ENCODE measurements around the gene PPFIA1.

PPFIA1 gene

GRCh38 chr11:70298243-70298915, 27.9 kb downstream of the PPFIA1 start:
- DNase-seq = no peak

GRCh38 chr11:70299636-70300035, 29.1 kb downstream of the PPFIA1 start:
- DNase-seq = no peak

- no peak for DNase-seq
Measured at GRCh38 chr11:70301191-70301590, 30.7 kb downstream of the PPFIA1 start.

DNA sequence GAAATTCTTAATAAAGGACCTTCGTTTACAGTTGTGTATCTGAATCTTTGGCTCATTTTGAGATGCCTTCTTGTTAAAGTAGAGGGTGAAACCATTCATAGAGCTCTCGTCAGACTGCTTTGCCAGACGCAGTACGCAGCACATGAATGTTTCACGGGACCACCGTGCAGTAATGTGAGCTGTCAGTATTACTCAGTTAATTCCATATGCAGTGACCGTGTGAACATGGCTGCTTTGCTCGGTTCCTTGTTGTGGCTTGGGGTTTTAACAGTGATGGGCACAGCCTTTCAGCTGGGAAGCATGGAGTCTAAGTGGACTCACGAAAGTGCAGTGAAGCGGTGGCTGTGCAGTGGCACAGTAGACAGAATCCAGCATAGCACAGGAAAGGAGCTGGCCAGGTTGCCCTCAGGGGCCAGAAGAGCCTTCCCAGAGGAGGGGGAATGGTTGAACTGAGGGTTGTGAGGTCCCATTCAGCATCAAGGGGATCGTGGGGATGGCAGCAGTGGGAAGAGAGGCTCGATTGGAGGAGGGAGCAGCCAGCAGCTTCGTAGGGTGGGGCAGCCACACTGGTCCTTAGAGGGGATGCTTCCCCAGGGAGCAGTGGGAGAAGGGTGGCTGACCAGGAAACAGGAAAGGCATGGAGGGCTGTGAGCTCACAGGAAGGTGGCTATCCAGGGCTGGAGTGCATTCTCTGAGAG, 31.4 kb downstream of the PPFIA1 start:
- no peak for DNase-seq

DNA sequence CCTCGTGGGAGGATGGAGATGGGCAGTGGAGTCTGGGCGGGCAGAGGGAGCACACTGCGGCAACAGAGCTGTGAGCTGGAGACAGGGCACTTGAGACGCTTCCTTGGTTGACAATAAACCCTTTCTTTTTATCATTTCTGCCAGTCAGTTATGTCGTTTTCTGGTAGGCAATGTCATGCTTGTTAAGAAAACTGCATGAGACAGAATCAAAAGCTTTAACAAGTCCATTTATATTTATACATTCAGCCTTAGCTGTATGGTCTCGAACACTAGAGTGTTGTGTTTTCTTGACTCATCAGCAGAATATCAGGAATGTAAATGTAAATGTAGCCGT, 31.9 kb downstream of the PPFIA1 start:
- DNase-seq = no peak

- no peak for DNase-seq
Measured at GRCh38 chr11:70303070-70303469, 32.6 kb downstream of the PPFIA1 start.

- no peak for DNase-seq
Measured at GRCh38 chr11:70304208-70304603, 33.7 kb downstream of the PPFIA1 start.

GRCh38 chr11:70305501-70305900, 35.0 kb downstream of the PPFIA1 start:
- DNase-seq = no peak

- DNase-seq = no peak
Measured at GRCh38 chr11:70306586-70307033, 36.1 kb downstream of the PPFIA1 start.

- no peak for DNase-seq
Measured at GRCh38 chr11:70307176-70307575, 36.7 kb downstream of the PPFIA1 start.

DNA sequence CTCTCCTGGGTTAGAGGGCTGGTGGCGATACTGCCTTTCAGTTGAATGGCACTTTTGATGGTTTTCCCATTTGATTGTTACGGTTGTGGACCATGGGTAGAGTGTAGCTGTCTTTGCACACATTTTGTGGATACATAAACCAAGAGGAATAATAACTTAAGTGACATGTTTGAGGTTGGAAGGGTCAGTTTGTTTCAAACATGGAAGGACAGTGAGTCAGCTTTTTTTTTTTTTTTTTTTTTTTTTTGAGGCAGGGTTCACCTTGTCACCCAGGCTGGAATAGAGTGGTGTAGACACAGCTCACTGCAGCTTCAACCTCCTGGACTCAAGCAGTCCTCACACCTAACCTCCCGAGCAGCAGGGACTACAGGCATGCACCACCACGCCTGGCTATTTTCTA, 41.1 kb downstream of the PPFIA1 start:
- DNase-seq = no peak

DNA sequence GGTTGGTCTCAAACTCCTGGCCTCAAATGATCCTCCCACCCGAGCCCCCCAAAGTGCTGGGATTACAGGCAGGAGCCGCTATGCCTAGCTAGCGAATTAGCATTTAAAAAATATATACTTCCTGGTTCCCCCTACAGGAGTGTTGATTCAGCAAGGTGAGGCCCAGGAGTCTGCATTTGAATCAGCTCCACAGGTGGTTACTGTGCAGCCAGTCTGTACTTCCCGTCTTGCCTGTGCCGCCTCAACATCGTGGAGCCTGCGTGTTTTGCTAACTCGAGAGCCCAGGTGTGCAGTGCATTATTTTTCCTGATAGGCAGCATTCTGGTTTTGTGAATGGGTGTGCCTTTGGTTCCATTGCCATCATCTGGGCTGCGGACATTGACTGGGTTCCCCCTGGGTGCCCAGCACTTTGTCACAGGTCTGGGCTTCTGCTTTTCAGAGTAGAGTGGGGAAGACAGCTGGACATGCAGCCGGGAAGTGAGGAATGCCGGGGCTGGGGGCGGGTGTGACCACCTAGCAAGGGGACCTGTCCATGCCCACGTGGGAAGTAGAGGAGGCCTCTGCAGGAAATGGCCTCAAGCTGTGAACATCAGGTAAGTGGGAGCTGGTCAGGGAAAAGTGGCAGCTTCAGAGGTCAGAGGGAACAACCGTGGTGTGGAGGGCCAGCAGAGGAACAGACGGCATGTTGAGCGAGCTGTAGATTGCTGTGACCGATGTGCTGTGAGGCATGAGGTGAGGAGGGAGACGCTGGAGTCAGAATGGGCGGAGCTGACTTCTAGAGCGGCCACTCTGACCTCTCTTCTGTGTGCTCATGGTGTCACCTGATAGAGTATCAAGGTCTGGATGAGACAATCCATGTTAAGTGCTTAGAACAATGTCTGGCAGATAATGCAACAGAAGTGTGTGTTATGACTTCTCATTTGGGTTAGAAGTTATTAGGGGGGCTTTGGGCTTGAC, 42.2 kb downstream of the PPFIA1 start:
- no peak for DNase-seq

- no peak for DNase-seq
Measured at GRCh38 chr11:70313945-70314344, 43.5 kb downstream of the PPFIA1 start.

DNA sequence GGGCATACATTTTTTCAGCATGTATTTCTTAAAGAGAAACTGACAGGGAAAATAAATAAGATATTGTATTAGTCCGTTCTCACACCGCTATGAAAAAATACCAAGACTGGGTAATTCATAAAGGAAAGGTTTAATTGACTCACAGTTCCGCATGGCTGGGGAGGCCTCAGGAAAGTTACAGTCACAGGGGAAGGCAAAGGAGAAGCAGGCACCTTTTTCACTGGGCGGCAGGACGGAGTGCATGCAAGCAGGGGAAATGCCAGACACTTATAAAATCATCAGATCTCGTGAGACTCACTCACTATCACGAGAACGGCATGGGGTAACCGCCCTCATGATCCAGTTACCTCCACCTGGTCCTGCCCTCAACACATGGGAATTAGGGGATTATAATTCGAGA, 44.2 kb downstream of the PPFIA1 start:
- DNase-seq = no peak

DNA sequence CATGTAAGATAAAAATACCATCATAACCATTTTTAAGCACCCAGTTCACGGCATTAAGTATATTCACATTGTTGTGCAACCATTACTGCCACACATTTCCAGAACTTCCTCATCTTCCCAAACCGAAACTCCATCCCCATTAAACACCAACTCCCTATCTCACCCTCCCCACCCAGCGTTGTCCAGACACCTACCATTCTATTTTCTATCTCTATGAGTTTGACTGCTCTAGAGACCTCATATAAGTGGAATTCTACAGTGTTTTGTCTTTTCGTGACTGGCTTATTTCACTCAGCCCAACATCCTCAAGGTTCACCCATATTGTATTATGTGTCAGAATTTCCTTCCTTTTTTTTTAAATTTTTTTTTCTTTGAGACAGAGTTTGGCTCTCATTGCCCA, 45.2 kb downstream of the PPFIA1 start:
- DNase-seq = no peak

GRCh38 chr11:70317581-70318305, 47.3 kb downstream of the PPFIA1 start:
- no peak for DNase-seq

- DNase-seq = no peak
Measured at GRCh38 chr11:70319396-70320076, 49.0 kb downstream of the PPFIA1 start.

DNA sequence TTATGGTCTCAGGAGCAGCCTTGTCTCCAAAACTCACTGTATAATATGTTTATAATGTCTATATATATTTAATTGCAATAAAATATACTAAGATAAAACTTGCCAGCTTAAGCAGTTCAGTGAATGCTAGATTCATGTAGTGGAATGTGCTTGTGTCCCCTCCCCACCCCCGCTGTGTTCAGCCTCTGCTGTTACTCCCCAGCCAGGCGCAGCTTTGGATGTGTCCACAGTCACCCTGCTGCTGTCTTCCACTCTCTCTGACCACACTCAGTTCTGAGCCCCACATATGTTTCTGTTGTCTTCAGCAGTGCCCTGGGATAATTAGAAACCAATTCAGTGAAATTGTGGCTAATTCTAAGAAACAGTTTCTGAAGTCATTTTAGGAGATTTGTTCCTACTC, 52.2 kb downstream of the PPFIA1 start:
- DNase-seq = no peak

DNA sequence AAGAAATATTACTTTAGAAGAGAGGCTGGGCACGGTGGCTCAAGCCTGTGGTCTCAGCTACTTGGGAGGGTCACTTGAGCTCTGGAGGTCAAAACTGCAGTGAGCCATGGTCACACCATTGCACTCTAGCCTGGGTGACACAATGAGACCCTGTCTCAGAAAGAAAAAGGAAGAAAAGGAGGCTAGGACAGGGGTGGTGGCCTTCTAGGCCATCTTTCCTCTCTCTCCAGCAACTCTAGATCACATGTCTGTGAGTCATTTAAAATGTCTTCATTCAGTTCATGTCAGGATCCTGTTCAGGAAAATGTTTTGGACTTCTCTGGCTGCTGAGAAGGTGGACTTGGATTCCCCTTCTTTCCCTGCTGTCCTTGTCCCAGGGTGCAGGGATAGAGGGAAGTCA, 53.3 kb downstream of the PPFIA1 start:
- no peak for DNase-seq

- DNase-seq = no peak
Measured at GRCh38 chr11:70324376-70325115, 54.1 kb downstream of the PPFIA1 start.

DNA sequence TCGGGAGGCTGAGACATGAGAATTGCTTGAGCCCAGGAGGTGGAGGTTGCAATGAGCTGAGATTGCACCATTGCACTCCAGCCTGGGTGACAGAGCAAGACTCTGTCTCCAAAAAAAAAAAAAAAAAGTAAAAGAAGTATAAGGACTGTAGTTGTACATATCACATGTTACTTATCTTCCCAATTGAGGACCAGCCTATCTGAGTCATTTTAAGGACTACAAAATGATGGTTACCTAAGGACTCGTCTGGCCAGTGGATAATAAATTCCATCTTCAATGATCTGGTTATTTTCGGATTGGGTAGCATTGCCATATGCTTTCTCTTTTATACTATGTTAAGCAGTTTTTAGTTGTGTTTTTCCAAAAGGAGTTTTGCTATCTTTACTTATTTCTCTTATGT, 55.3 kb downstream of the PPFIA1 start:
- DNase-seq = no peak

GRCh38 chr11:70326365-70326811, 55.9 kb downstream of the PPFIA1 start:
- DNase-seq = no peak

Measured in activated T-cell treated with anti-CD3 and anti-CD28 coated beads for 4 hours (primary cell).